A673 (cell line): Measurements from ENCODE around the gene ST6GALNAC2. TPM values are rescaled to one million over a fixed set of nuclear protein-coding genes. Genes with fewer than 3 reads are reported as not detected.

Experiments used
- BruUV-seq: library from RNA; stranded (reverse); fragments of 400-500 nt; replicated peaks from 2 replicates; lab custom pipeline; 2021; lab: Mats Ljungman, UMichigan
- CTCF ChIA-PET: fragments of 300-600 bp; sonication (Branson Sonifier 250); formaldehyde crosslinking; loops from one replicate; lab custom pipeline; 2022; ENCODE audit warnings: antibody characterized with exemption; lab: Charles Lee
- POLR2A ChIA-PET: fragments of 300-600 bp; sonication (Branson Sonifier 250); formaldehyde crosslinking; loops from one replicate; lab custom pipeline; 2022; ENCODE audit warnings: antibody characterized with exemption; ENCODE audit not compliant: low non-redundant PET; lab: Charles Lee
- DNase-seq: peaks from one replicate; pipeline ENCODE4 v3.0.0-alpha.2; 2015; ENCODE audit warnings: low spot score
- H3K27ac ChIP-seq: fragments of 200-600 bp; sonication (generic); 2 replicates; pipeline ENCODE4 v1.5.1; 2016; ENCODE audit warnings: mixed run types, low read depth, mild to moderate bottlenecking, mixed read lengths, antibody characterized with exemption, low read length; ENCODE audit not compliant: poor library complexity, severe bottlenecking
- H3K27me3 ChIP-seq: fragments of 200-600 bp; sonication (generic); replicated peaks from 2 replicates; pipeline ENCODE4 v1.6.1; 2017; ENCODE audit warnings: mixed run types, low read depth, mild to moderate bottlenecking, mixed read lengths, antibody characterized with exemption, low read length; ENCODE audit not compliant: insufficient read depth, poor library complexity
- H3K36me3 ChIP-seq: fragments of 200-600 bp; sonication (generic); 2 replicates; pipeline ENCODE4 v1.6.1; 2016; ENCODE audit warnings: mixed run types, mild to moderate bottlenecking, mixed read lengths, antibody characterized with exemption, low read length; ENCODE audit not compliant: insufficient read depth, poor library complexity, severe bottlenecking
- H3K4me1 ChIP-seq: fragments of 200-600 bp; sonication (generic); 2 replicates; pipeline ENCODE4 v1.6.1; 2017; ENCODE audit warnings: mixed run types, mild to moderate bottlenecking, mixed read lengths, antibody characterized with exemption, low read length; ENCODE audit not compliant: insufficient read depth, poor library complexity, severe bottlenecking
- H3K4me3 ChIP-seq: fragments of 200-600 bp; sonication (generic); 2 replicates; pipeline ENCODE4 v1.5.1; 2016; ENCODE audit warnings: low read depth, mixed run types, mild to moderate bottlenecking, mixed read lengths, low read length; ENCODE audit not compliant: poor library complexity, severe bottlenecking
- H3K9me3 ChIP-seq: fragments of 200-600 bp; sonication (generic); 2 replicates; pipeline ENCODE4 v1.6.1; 2016; ENCODE audit warnings: mixed run types, low read depth, mild to moderate bottlenecking, mixed read lengths, antibody characterized with exemption, low read length; ENCODE audit not compliant: poor library complexity, severe bottlenecking
- CTCF ChIP-seq: fragments of 300-800, 200-600 bp; sonication (generic); conservative IDR thresholded peaks from 2 replicates; pipeline ENCODE4 v1.5.1; 2017; ENCODE audit warnings: low read depth, mild to moderate bottlenecking, antibody characterized with exemption, low read length, moderate library complexity, mixed read lengths
- EZH2 ChIP-seq: fragments of 200-600 bp; sonication (generic); IDR thresholded peaks from 2 replicates; pipeline ENCODE4 v1.6.1; 2017; ENCODE audit warnings: borderline replicate concordance, low read depth, mild to moderate bottlenecking, mixed read lengths, antibody characterized with exemption, low read length; ENCODE audit not compliant: poor library complexity, severe bottlenecking
- intact Hi-C: fragments of 100-400 bp; cut with micrococcal nuclease; formaldehyde crosslinking; loops from one replicate; pipeline ENCODE4 v1.10.0; 2022; ENCODE audit not compliant: unreplicated experiment
- total RNA-seq: library from RNA; stranded (reverse); gene quantifications from 2 replicates; pipeline ENCODE4 v1.2.3, GENCODE V29; 2021

ST6GALNAC2 gene
- total RNA-seq, 1 experiment from 2014 or later, result not detected

DNA sequence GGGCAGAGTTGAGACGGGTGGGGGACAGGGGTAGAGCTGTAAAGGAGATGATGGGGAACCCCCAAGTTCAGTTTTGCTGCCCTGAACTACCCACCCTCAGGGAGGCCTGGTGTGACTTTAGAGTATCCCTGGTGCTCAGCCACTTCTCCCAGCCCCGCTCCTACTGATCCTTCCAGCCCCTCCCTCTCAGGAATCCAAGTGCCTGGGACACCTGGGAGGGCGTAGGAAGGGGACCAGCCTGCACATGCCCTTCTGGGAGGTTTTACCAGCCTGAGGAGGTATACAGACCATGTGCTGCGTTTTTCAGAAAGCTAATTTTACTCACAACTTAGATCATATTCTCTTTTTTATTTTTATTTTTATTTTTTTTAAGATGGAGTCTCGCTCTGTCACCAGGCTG is 4.1 kb downstream of the ST6GALNAC2 start:
- TF ChIP-seq EZH2 (no peak), CTCF (no peak)

DNA sequence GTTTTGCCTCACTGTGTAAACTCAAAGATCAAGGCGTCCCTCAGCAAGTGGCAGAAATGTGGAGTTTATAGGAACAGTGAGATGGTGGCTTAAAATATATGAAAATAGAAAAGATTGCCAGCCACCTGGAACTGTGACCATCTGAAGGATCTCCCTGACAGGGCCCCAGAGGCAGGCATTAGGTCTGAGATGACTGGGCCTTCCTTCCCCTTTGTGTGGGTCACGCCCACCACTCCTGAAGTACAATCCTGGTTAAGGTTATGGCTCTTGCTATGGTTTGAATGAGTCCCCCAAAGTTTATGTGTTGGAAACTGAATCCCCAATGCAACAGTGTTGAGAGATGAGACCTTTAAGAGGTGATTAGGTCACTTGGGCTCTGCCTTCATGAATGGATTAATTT is 6.4 kb downstream of the ST6GALNAC2 start:
- ChIA-PET POLR2A (no interaction called here), CTCF (no interaction called here)
- Histone ChIP-seq H3K36me3 (no peaks in the 10 kb centered on the region), H3K9me3 (no peaks in the 10 kb centered on the region), H3K4me1 (no peaks in the 10 kb centered on the region), H3K27me3 (peaks cover 2% of the 10 kb centered on the region), H3K27ac (no peak overlapping the region), H3K4me3 (no peak overlapping the region)
- DNase-seq, result no peak
- no peak for TF ChIP-seq EZH2
- no peak for TF ChIP-seq CTCF
- BruUV-seq, result no TSS peak
- intact Hi-C loops, result no loop called here

More for the DNA sequence above, 4.1 kb downstream of the ST6GALNAC2 start:
- Histone ChIP-seq H3K36me3 (no peaks in the 10 kb centered on the region), H3K9me3 (no peaks in the 10 kb centered on the region), H3K27ac (no peak overlapping the region), H3K4me1 (peaks cover 8% of the 10 kb centered on the region), H3K27me3 (peaks cover 23% of the 10 kb centered on the region), H3K4me3 (no peak overlapping the region)
- CTCF ChIA-PET, result interaction anchor here (0.6 kb wide), 1 partner anchor 1949 kb away, joined by 3 read pairs; no protein-coding TSS in a partner anchor
- no peak for DNase-seq
- POLR2A ChIA-PET, result no interaction called here
- intact Hi-C loops, result no loop called here
- BruUV-seq, result no TSS peak

GRCh38 chr17:76578376-76578775 is 7.3 kb downstream of the ST6GALNAC2 start:
- no peak overlapping the region for H3K27ac ChIP-seq
- H3K9me3 ChIP-seq, result no peaks in the 10 kb centered on the region
- no TSS peak for BruUV-seq
- TF ChIP-seq CTCF (no peak), EZH2 (no peak)
- ChIA-PET CTCF (no interaction called here), POLR2A (no interaction called here)
- intact Hi-C loops, result no loop called here
- no peaks in the 10 kb centered on the region for H3K36me3 ChIP-seq
- H3K4me1 ChIP-seq, result no peaks in the 10 kb centered on the region
- no peak overlapping the region for H3K4me3 ChIP-seq
- no peaks in the 10 kb centered on the region for H3K27me3 ChIP-seq
- no peak for DNase-seq
